Glomerular endothelial cell (primary cell): ENCODE data around the gene IL17C. TPM values are rescaled to one million over a fixed set of nuclear protein-coding genes. Genes with fewer than 3 reads are reported as not detected.

Experiments
- DNase-seq: peaks from one replicate; pipeline ENCODE4 v3.0.0-alpha.2; 2011; ENCODE audit warnings: low read depth, low spot score; ENCODE audit errors: extremely low read depth
- total RNA-seq: library from RNA; depleted of rRNA; stranded (reverse); fragments of >200 nt; gene quantifications from 2 replicates; pipeline ENCODE4 v1.2.3, GENCODE V29; 2015

IL17C gene
- total RNA-seq, 1 donor from 2014 or later, result not detected

DNA sequence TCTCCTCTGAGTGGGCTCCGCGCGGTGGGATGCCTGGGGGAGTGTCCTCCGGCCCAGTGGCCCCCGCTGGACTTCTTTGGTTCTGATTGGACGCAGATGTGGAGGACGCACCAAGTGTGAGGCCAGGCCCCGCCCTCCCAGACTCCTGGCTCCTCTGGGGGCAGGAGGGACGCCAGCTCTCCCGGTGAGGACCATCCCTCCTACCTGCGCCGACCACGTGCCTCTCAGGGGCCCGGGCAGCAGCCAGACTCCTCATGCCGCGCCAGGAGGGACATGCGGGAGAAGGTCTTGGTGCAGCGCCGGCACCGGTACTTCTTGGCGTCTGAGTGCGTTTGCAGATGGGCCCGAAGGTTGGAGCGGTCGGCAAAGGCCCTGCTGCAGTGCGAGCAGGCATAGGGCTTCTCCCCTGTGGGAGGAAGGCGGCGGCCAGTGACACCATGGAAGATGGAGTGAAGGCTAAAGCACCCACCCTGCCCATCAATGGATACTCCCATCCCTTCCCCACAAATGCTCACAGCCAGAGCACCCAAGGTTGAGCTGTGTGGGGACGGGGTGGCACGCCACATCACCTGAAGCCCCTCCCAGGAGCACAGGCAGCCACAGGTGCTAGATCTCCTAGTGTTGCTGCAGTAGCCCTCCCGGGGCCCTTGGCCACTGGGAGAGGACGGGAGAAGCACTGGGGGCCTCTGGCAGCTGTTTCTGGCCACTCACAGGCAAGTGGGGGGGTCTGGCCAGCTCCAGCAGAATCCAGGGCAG, 40.0 kb downstream of the IL17C start:
- no peak for DNase-seq

DNA sequence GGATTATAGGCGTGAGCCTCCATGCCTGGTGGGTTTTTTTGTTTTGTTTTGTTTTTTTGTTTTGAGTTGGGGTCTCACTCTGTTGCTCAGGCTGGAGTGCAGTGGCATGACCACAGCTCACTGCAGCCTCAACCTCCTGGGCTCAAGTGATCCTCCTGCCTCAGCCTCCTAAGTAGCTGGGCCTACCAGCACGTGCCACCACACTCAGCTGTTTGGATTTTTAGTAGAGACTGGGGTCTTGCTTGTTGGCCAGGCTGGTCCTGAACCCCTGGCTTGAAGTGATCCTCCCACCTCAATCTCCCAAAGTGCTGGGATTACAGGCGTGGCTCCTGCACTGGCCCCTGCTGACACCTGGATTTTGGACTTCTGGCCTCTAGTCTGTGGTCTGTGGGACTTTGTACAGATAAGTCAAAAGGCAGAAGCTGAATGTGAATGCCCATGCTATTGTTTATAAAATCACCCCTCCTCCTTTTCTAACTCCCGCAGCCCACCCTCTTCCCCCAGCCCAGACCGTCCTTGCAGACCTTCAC, 42.2 kb downstream of the IL17C start:
- DNase-seq, result no peak

DNA sequence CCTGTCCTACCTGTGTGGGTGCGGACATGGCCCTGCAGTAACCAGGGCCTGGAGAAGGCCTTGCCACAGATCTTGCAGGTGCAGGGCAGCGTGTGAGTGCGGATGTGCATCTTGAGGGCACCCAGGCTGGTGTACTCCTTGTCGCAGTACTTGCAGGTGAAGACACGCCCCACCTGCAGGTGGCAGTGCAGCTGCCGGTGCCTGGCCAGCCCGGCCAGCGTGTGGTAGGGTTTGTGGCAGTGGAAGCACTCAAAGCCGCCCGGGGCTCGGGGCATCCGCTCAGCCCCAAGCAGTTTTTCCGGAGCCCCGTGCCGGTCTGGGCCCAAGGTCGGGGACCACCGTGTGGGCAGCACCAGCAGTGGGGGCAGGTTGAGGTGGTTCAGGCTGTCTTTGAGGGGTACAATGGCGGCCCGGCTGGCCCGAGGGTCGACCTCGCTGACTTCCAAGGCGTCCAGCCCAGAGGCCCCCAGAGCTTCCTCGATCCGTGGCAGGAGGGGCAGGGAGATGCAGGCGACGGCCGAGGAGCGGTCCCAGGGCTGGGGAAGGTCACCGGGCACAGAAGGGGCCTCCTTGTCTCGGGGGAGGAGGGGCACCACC, 42.8 kb downstream of the IL17C start:
- no peak for DNase-seq

DNA sequence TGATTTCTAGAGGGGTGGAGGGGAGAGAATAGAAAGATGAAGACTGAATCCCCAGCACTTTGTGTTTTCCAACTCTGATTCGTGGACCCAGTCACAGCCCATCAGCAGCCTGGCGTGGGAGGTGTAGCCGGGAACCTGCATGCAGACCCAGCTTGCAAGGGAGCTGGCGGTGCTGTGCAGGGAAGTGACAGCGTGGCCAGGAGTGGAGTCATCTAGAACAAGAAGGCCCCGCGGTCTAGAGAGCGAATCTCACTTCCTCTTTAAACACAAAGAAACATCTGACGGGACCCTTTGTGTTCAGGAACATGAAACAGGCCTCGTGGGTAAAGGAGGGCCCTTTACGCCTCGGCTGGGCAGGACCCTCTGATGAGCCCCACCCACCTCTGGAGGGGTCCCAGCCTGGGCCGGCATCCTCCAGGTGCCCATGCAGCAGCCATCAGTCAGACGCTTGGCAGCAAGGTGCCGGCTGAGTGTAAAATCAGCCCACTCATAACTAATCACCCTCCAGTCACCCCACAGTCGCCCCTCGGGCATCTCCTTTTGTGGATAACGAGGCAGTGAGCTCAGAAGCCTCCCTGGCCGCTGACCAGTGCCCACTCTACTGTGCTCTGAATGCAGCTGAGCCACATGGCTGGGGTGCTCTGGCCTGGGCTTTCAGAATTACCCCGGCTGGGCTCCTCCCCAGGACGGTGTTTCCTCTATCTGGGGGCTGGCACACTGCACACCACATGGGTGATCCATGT, 43.5 kb downstream of the IL17C start:
- no peak for DNase-seq

DNA sequence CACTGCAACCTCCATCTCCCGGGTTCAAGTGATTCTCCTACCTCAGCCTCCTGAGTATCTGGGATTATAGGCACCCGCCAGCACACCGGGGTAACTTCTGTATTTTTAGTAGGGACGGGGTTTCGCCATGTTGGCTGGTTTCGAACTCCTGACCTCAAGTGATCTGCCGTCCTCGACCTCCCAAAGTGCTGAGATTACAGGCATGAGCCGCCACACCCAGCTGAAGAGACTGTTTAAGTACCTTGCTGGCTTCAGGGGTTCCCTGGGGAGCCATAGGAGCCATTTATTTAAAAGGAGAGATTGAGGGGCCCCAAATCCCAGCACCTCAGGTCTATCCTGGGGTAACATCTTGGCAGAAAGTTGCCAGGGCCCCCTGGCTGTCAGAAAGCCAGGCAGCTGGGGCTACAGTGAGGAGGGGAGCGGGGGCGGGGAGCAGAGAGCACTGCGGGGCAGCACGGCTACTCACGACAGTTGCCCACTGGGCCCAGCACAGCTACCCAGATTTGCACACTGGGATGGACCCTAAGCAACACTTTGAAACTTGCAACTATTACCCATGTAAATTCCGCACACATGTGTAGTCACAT, 46.3 kb downstream of the IL17C start:
- DNase-seq, result no peak

DNA sequence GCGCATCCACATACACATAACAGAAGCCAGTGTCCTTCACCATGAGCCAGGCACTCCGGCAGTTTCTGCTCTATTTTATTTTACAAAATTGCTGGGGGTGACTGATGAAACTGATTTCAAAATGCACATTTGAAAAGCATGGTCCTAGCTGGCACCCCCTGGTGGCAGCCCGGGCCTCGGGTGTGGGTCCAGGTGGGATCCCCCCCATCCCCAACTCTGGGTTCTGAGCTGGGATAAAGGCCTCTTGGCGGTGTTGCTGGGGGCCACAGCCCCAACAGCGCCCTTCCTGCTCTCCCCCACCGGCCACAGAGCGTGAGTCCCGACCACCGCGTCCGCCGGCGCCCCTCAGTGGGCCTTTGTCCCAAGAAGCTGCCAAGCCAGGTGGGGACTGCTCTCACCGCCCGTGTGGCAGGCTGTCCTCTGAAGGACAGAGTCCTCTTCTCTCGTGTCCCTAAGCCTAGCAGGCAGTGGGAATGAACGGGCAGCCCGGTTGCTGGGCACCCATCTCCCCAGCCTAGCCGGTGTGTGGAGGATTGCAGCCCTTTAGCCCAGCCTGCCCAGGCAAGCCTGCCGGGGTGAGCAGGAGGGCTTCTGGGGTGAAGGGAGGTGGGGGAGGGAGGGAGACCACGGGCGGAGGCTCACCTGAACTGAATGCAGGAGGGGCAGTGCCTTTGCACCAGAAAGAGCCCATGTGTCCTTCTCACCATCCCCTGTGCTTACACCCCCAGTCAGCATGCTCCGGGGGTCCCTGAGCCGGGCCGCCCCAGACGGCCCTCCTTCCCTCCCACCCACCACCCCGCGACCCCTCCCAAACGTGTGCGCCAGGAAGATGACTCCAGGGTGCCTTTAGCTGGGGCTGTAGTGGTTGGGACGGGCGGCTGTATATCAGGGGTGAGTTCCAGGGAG, 47.0 kb downstream of the IL17C start:
- DNase-seq, result no peak

DNA sequence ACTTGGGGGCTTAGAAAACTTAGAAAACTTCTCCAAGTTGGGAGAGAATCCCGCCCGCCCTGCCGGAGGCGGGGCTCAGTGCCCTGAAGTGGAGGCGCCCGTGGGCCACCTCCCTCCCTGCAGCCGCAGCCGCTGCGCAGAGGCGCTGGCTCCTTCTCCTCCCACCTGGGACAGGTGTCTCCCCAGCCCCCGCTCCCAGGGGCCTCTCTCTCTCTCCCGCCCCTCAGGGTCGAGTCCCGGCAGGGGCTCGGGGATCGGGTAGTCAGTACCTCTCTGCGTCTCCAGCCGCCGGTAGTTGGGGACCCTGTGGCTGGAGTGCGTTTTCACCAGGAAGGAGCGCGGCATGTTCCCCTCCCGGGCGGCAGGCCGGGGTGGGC, 47.7 kb downstream of the IL17C start:
- DNase-seq, result no peak

DNA sequence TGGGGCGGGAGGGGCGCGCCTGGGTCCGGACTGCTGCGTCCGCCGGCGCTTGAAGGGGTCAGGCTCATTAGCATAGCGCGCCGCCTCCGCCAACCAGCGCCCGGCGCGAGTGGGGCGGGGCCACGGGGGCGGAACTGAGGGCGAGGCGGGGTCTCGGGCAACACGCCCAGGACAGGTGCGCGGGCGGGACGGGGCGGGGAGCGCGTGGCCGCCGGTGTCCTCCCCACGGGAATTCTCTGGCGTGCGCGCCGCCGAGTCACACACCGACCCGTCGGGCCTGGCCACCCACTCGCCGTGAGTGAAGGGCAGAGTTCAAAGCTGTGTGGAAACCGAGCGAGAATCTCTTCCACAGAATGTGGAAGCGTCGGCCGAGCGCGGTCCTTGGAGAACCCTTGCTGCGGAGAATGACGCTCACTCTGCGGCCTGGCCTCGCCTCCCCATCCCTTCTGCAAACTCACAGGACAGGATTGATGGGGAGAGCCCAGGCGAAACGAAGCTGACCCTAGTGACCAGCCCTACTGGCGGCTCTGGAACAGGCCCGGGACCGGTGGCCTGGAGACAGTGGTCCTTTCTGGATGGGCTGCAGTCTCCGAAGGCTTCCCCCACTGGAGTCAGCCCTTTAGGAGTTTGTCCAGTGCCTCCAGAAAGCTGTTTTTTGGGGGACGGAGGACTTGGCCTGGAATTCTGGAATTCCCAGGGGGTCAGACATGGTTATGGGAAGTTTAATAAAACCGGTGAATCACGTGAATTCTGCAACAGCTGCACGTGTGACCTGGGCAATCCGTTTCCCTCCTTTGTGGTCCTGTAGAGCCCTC, 48.3 kb downstream of the IL17C start, which contains the start of gene SNAI3:
Gene SNAI3, minus strand, starts transcription at position 69 of the 815 bp plus-strand sequence. CDS start 101 bp downstream, outside the sequence.
- DNase-seq, result no peak

DNA sequence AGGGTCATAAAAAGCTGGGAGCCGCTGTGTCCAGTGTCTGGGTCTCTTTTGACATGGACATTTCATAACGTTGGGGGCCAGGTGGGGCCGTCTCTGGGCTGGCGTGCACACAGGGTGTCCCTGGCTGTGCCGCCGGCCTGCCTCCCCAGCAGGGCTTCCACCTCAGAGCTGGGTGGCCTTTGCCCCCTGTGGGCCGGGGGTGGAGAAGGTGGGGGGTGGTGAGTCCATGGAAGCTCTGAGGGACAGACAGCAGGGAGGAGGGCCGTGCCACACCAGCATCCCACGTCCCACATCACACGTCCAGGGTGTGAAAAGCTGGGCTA, 48.8 kb downstream of the IL17C start:
- DNase-seq, result no peak

DNA sequence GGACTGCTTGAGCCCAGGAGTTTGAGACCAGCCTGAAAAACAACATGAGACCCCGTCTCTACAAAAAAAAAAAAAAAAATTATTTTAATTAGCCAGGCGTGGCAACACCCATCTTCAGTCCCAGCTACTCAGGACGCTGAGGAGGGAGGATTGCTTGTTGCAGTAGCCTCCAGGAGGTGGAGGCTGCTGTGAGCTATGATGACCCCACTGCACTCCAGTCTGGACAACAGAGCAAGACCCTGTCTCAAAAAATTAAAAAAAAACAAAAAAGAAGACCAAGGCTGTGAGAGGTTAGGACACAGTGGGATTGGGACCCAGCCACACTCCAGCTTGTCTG, 49.3 kb downstream of the IL17C start:
- no peak for DNase-seq

DNA sequence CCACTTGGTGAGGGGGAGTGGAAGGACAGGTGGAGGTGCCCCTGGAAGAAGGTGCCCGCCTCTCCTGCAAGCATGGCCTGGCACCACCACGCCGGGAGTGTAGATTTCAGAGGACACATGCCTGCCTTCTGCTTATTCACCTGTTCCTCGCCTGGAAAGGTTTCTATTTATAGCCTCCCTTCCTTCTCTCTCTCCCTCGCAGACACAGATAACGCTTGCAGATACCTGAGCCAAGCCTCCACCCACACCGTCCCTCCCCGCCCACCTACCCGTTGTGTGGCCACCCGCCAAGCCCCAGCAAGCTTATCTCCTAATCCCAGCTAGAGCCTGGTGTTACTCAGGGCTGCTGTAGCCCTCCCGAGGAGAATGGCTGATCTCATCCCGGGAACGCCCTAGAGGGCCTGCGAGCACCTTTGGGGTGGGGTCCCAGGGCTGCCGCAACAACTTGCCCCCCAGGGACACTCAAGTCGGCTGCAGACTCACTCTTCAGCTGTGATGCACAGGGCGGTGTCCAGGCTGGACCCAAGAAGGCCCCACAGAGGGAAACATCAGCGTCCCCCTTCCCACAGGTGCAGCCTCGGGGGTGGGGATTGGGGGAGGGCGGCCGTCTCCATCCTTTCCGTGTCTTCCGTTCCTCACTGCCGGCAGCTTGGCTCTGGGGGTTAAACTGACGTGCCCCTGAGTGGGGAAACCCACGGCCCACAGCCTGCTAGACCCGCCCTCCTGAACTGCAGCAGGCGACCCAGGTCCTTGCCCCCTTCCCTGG, 49.8 kb downstream of the IL17C start:
- DNase-seq, result no peak

Other genes starting within 250 kb of the IL17C start
- gene ZFPM1, start 185.3 kb upstream of the IL17C start, total RNA-seq, result 1.6 and 3.3 TPM in 2 replicates
- 20.1 and 31.0 TPM in 2 replicates for gene ZC3H18, start 68.2 kb upstream of the IL17C start, total RNA-seq
- gene CYBA, start 12.5 kb downstream of the IL17C start, total RNA-seq, result 363 and 525 TPM in 2 replicates
- gene MVD, start 24.5 kb downstream of the IL17C start, total RNA-seq, result 61.1 and 83.8 TPM in 2 replicates
- gene SNAI3, start 47.9 kb downstream of the IL17C start, total RNA-seq, result 0.12 TPM in 1 of 2 replicates, not detected in the other
- 27.3 and 36.0 TPM in 2 replicates for gene RNF166, start 67.8 kb downstream of the IL17C start, total RNA-seq
- gene CTU2, start 67.9 kb downstream of the IL17C start, total RNA-seq, result 17.5 and 17.8 TPM in 2 replicates
- 289 and 466 TPM in 2 replicates for gene PIEZO1, start 146.6 kb downstream of the IL17C start, total RNA-seq
- 10.9 and 17.8 TPM in 2 replicates for gene CDT1, start 165.2 kb downstream of the IL17C start, total RNA-seq
- gene APRT, start 173.4 kb downstream of the IL17C start, total RNA-seq, result 189 and 288 TPM in 2 replicates
- gene GALNS, start 218.4 kb downstream of the IL17C start, total RNA-seq, result 47.8 and 60.4 TPM in 2 replicates
- 47.4 and 53.1 TPM in 2 replicates for gene TRAPPC2L, start 218.6 kb downstream of the IL17C start, total RNA-seq
- not detected in 2 replicates for gene PABPN1L, start 228.1 kb downstream of the IL17C start, total RNA-seq